Measurements from ENCODE around the gene CLCNKB.
"Not testable (repeated sequence)": the region's sequence is repeated elsewhere in the genome, so short reads cannot be mapped to it uniquely, and the experiment has no call there.

Gene CLCNKB

GRCh38 chr1:16031551-16031950 lies 12.0 kb upstream of the CLCNKB start:
- ChIA-PET POLR2A (no interaction called here), CTCF (interaction anchor here (1.1 to 4.3 kb wide), 7 partner anchors 14 to 240 kb away, joined by 3 to 31 read pairs (median 6); no protein-coding TSS in a partner anchor)
- TF ChIP-seq CTCF (IDR thresholded peaks at IDR 0.05; ENCODE audit: control extremely low read depth, extremely low read depth, low read depth, missing control alignments): no peak
- no peak for DNase-seq (ENCODE audit: extremely low spot score)

GRCh38 chr1:16032388-16033102 lies 11.0 kb upstream of the CLCNKB start:
- peak; percentile 90 for DNase-seq (ENCODE audit: extremely low spot score)
- CTCF ChIA-PET: interaction anchor here (0.5 to 4.3 kb wide), 13 partner anchors 9 to 241 kb away, joined by 3 to 31 read pairs (median 3); no protein-coding TSS in a partner anchor

GRCh38 chr1:16033103-16033632 lies 10.4 kb upstream of the CLCNKB start:
- DNase-seq (ENCODE audit: extremely low spot score); POLR2A ChIA-PET: not testable (repeated sequence)
- CTCF ChIA-PET: interaction anchor here (0.7 to 4.3 kb wide), 6 partner anchors 8 to 218 kb away, joined by 3 to 31 read pairs (median 3); no protein-coding TSS in a partner anchor

More at GRCh38 chr1:16032388-16033102, 11.0 kb upstream of the CLCNKB start:
- TF ChIP-seq CTCF (IDR thresholded peaks at IDR 0.05; ENCODE audit: control extremely low read depth, extremely low read depth, low read depth, missing control alignments): peak; percentile 96
- POLR2A ChIA-PET: no interaction called here

GRCh38 chr1:16036461-16036860 lies 7.1 kb upstream of the CLCNKB start:
- CTCF ChIA-PET, POLR2A ChIA-PET: not testable (repeated sequence)

GRCh38 chr1:16038620-16038912 lies 5.0 kb upstream of the CLCNKB start:
- ChIA-PET POLR2A (interaction anchor here (0.5 kb wide), 1 partner anchor 225 kb away, joined by 5 read pairs; no protein-coding TSS in a partner anchor), CTCF (interaction anchor here (0.8 to 1.4 kb wide), 2 partner anchors 17 to 247 kb away, joined by 3 read pairs; no protein-coding TSS in a partner anchor)
- DNase-seq (ENCODE audit: extremely low spot score): no peak
- no peak for TF ChIP-seq CTCF (IDR thresholded peaks at IDR 0.05; ENCODE audit: control extremely low read depth, extremely low read depth, low read depth, missing control alignments)

More at GRCh38 chr1:16036461-16036860, 7.1 kb upstream of the CLCNKB start:
- DNase-seq (ENCODE audit: extremely low spot score): not testable (repeated sequence)

- POLR2A ChIA-PET; DNase-seq (ENCODE audit: extremely low spot score); CTCF ChIA-PET: not testable (repeated sequence)
Observed at GRCh38 chr1:16039871-16040270, 3.7 kb upstream of the CLCNKB start.

GRCh38 chr1:16041200-16041599 lies 2.4 kb upstream of the CLCNKB start:
- no peak for TF ChIP-seq CTCF (IDR thresholded peaks at IDR 0.05; ENCODE audit: control extremely low read depth, extremely low read depth, low read depth, missing control alignments)
- POLR2A ChIA-PET: no interaction called here
- no peak for DNase-seq (ENCODE audit: extremely low spot score)
- CTCF ChIA-PET: interaction anchor here (0.7 to 1.2 kb wide), 2 partner anchors 8 to 249 kb away, joined by 3 to 4 read pairs; no protein-coding TSS in a partner anchor

GRCh38 chr1:16042096-16042495 lies 1.5 kb upstream of the CLCNKB start:
- ChIA-PET CTCF (interaction anchor here (0.7 kb wide), 1 partner anchor 250 kb away, joined by 4 read pairs; no protein-coding TSS in a partner anchor), POLR2A (no interaction called here)
- no peak for TF ChIP-seq CTCF (IDR thresholded peaks at IDR 0.05; ENCODE audit: control extremely low read depth, extremely low read depth, low read depth, missing control alignments)
- no peak for DNase-seq (ENCODE audit: extremely low spot score)

- CTCF ChIA-PET; DNase-seq (ENCODE audit: extremely low spot score); POLR2A ChIA-PET: not testable (repeated sequence)
Observed at GRCh38 chr1:16042654-16043053, 928 bp upstream of the CLCNKB start.
